ENCODE results near the gene SH3GL1.

- no peak for TF ChIP-seq POLR2A (IDR thresholded peaks at IDR 0.05; ENCODE audit: low read depth, low read length)
- TF ChIP-seq POLR2AphosphoS5 (IDR thresholded peaks at IDR 0.05; ENCODE audit: low read depth, low read length) = no peak
- no peak for TF ChIP-seq TAF1 (IDR thresholded peaks at IDR 0.05; ENCODE audit: borderline replicate concordance, low read depth, low read length)
These were observed 81.9 kb downstream of the SH3GL1 start for GRCh38 chr19:4318460-4318859.
